Measurements from ENCODE around the gene OTOA. TPM values are rescaled to one million over a fixed set of nuclear protein-coding genes. Genes with fewer than 3 reads are reported as not detected.
"Not testable (repeated sequence)": the region's sequence is repeated elsewhere in the genome, so short reads cannot be mapped to it uniquely, and the experiment has no call there.

OTOA gene
- polyA plus RNA-seq, 1 experiment, result not detected

GRCh38 chr16:21647562-21648164 is 16.1 kb upstream of the OTOA start:
- Histone ChIP-seq H3K9me3 (ENCODE audit: control insufficient read depth, insufficient read depth, low read length) (no peaks in the 10 kb centered on the region), H3K27ac (ENCODE audit: low read depth, low read length) (no peak overlapping the region), H3K4me3 (ENCODE audit: low read depth, low read length) (no peak overlapping the region), H3K27me3 (ENCODE audit: control insufficient read depth, insufficient read depth, low read length) (no peaks in the 10 kb centered on the region)
- no peak for DNase-seq (ENCODE audit: low read depth, low spot score)
- ChIA-PET POLR2A (no interaction called here), CTCF (interaction anchor here (1.1 to 8.9 kb wide), 2 partner anchors 10 to 61 kb away, joined by 3 to 121 read pairs; no protein-coding TSS in a partner anchor)
- TF ChIP-seq CTCF (IDR thresholded peaks at IDR 0.05; ENCODE audit: low read depth, low read length), result no peak

GRCh38 chr16:21649826-21650406 is 13.9 kb upstream of the OTOA start:
- not testable (repeated sequence) for DNase-seq (ENCODE audit: low read depth, low spot score); H3K4me3 ChIP-seq (ENCODE audit: low read depth, low read length); H3K27ac ChIP-seq (ENCODE audit: low read depth, low read length); H3K27me3 ChIP-seq (ENCODE audit: control insufficient read depth, insufficient read depth, low read length); H3K9me3 ChIP-seq (ENCODE audit: control insufficient read depth, insufficient read depth, low read length)
- POLR2A ChIA-PET, result interaction anchor here (0.6 kb wide), 1 partner anchor 55 kb away, joined by 3 read pairs; no protein-coding TSS in a partner anchor
- CTCF ChIA-PET, result interaction anchor here (1.1 to 8.9 kb wide), 2 partner anchors 8 to 9 kb away, joined by 3 to 121 read pairs; no protein-coding TSS in a partner anchor

- H3K9me3 ChIP-seq (ENCODE audit: control insufficient read depth, insufficient read depth, low read length), result no peaks in the 10 kb centered on the region; the same call in 1 of the 2 replicates
- no peak overlapping the region for H3K4me3 ChIP-seq (ENCODE audit: low read depth, low read length)
- TF ChIP-seq CTCF (IDR thresholded peaks at IDR 0.05; ENCODE audit: low read depth, low read length), result no peak
- ChIA-PET POLR2A (interaction anchor here (0.6 kb wide), 1 partner anchor 56 kb away, joined by 3 read pairs; no protein-coding TSS in a partner anchor), CTCF (interaction anchor here (0.6 to 1.1 kb wide), 4 partner anchors 9 to 62 kb away, joined by 3 to 4 read pairs (median 3); no protein-coding TSS in a partner anchor)
- no peak for DNase-seq (ENCODE audit: low read depth, low spot score)
- no peak overlapping the region for H3K27ac ChIP-seq (ENCODE audit: low read depth, low read length)
- no peaks in the 10 kb centered on the region for H3K27me3 ChIP-seq (ENCODE audit: control insufficient read depth, insufficient read depth, low read length)
Observed at GRCh38 chr16:21650521-21650920, 13.2 kb upstream of the OTOA start.

GRCh38 chr16:21651515-21651914 is 12.3 kb upstream of the OTOA start:
- no peak for DNase-seq (ENCODE audit: low read depth, low spot score)
- ChIA-PET CTCF (interaction anchor here (0.9 to 1.1 kb wide), 3 partner anchors 12 to 69 kb away, joined by 3 read pairs; no protein-coding TSS in a partner anchor), POLR2A (no interaction called here)
- no peak overlapping the region for H3K4me3 ChIP-seq (ENCODE audit: low read depth, low read length)
- no peaks in the 10 kb centered on the region for H3K27me3 ChIP-seq (ENCODE audit: control insufficient read depth, insufficient read depth, low read length)
- H3K9me3 ChIP-seq (ENCODE audit: control insufficient read depth, insufficient read depth, low read length), result no peaks in the 10 kb centered on the region; the same call in 1 of the 2 replicates
- H3K27ac ChIP-seq (ENCODE audit: low read depth, low read length), result no peak overlapping the region
- no peak for TF ChIP-seq CTCF (IDR thresholded peaks at IDR 0.05; ENCODE audit: low read depth, low read length)

GRCh38 chr16:21652453-21652852 is 11.3 kb upstream of the OTOA start, which contains the start of gene IGSF6:
TSS of gene IGSF6 (minus strand) at chr16:21652608. CDS start at chr16:21652598, 10 bp downstream.
- ChIA-PET POLR2A (no interaction called here), CTCF (interaction anchor here (1.1 kb wide), 1 partner anchor 56 kb away, joined by 3 read pairs; no protein-coding TSS in a partner anchor)
- Histone ChIP-seq H3K27ac (ENCODE audit: low read depth, low read length) (no peak within 1 kb of the TSS), H3K27me3 (ENCODE audit: control insufficient read depth, insufficient read depth, low read length) (no peaks in the 10 kb centered on the region), H3K4me3 (ENCODE audit: low read depth, low read length) (no peak within 1 kb of the TSS), H3K9me3 (ENCODE audit: control insufficient read depth, insufficient read depth, low read length) (no peaks in the 10 kb centered on the region; the same call in 1 of the 2 replicates)
- no peak for DNase-seq (ENCODE audit: low read depth, low spot score)
- no peak for TF ChIP-seq CTCF (IDR thresholded peaks at IDR 0.05; ENCODE audit: low read depth, low read length)
